Activated CD8-positive, alpha-beta T cell treated with anti-CD3 and anti-CD28 coated beads for 36 hours (primary cell): ENCODE results near the gene ST3GAL3. TPM values are rescaled to one million over a fixed set of nuclear protein-coding genes. Genes with fewer than 3 reads are reported as not detected.

Source experiments
- ATAC-seq: fragments of 200-7000 bp; cut with Tn5 transposase; one replicate; pipeline ENCODE4 v1.10.0; 2021; ENCODE audit warnings: mild to moderate bottlenecking, moderate library complexity
- CTCF ChIA-PET: fragments of 350-600 bp; sonication (Branson Sonifier 250); formaldehyde crosslinking; loops from one replicate; lab custom pipeline; 2021; ENCODE audit warnings: antibody characterized with exemption; lab: Charles Lee
- POLR2A ChIA-PET: fragments of 350-600 bp; sonication (Branson Sonifier 250); formaldehyde crosslinking; loops from one replicate; lab custom pipeline; 2021; ENCODE audit warnings: antibody characterized with exemption; lab: Charles Lee
- DNase-seq: peaks from one replicate; pipeline ENCODE4 v3.0.0-alpha.2; 2020
- H3K27ac Mint-ChIP-seq: one replicate; pipeline ENCODE4 v1.8.0; 2021; ENCODE audit warnings: mild to moderate bottlenecking, mixed read lengths
- H3K27me3 Mint-ChIP-seq: one replicate; pipeline ENCODE4 v1.8.0; 2021; ENCODE audit warnings: mixed read lengths
- H3K36me3 Mint-ChIP-seq: one replicate; pipeline ENCODE4 v1.8.0; 2021; ENCODE audit warnings: low read depth, mixed read lengths
- H3K4me1 Mint-ChIP-seq: one replicate; pipeline ENCODE4 v1.8.0; 2021; ENCODE audit warnings: low read depth, mixed read lengths
- H3K4me3 Mint-ChIP-seq: one replicate; pipeline ENCODE4 v1.8.0; 2021; ENCODE audit warnings: mild to moderate bottlenecking, moderate library complexity, mixed read lengths
- H3K9me3 Mint-ChIP-seq: one replicate; pipeline ENCODE4 v1.8.0; 2021; ENCODE audit warnings: mixed read lengths
- CTCF ChIP-seq: fragments of 200-600 bp; IDR thresholded peaks from one replicate; pipeline ENCODE4 v1.8.0; 2022; ENCODE audit warnings: antibody characterized with exemption, mild to moderate bottlenecking
- intact Hi-C: fragments of 100-400 bp; cut with micrococcal nuclease; formaldehyde crosslinking; loops from one replicate; pipeline ENCODE4 v1.10.0; 2022
- total RNA-seq, 2 experiments: library from RNA; stranded (reverse); gene quantifications; one replicate each; pipeline ENCODE4 v1.2.3, GENCODE V29; 2021

Gene ST3GAL3
- total RNA-seq, 2 experiments from 2014 or later: 14.5 to 20.0 TPM

DNA sequence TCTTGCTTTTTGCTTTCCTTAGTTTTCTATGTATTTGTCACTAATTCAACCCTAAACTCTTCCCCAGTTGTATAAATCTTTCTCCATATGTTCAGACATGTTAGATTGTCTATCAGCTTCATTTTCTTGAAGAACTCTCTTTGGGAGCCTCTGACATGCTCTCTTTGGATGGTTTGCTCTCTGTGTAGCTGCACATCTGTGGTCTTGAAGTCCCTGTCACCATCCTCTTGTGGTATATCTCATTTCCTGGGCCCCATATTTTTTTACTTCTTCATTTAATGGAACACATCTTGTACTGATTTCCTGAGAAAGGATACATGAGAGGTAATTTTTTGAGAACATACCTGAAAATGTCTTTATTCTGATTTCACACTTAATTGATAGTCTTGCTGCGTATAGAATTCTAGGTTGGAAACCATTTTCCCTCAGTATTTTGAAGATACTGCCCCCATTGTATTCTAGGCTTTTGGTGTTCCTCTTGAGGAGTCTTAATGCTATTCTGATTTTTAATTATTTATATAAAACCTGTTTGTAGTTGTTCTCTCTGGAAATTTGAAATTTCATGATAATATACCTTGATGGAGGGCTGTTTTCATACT is 72.6 kb downstream of the ST3GAL3 start:
- H3K4me3 Mint-ChIP-seq: no peak overlapping the region
- no peak for TF ChIP-seq CTCF
- CTCF ChIA-PET: interaction anchor here (1.5 kb wide), 1 partner anchor 155 kb away, joined by 4 read pairs; no protein-coding TSS in a partner anchor

GRCh38 chr1:43781574-43781973 is 74.2 kb downstream of the ST3GAL3 start:
- H3K4me3 Mint-ChIP-seq: no peak overlapping the region
- H3K27me3 Mint-ChIP-seq: no peaks in the 10 kb centered on the region
- ChIA-PET CTCF (no interaction called here), POLR2A (no interaction called here)
- ATAC-seq (no peak), DNase-seq (no peak)
- no peak overlapping the region for H3K27ac Mint-ChIP-seq
- no peak for TF ChIP-seq CTCF
- peaks cover 29% of the 10 kb centered on the region for H3K36me3 Mint-ChIP-seq
- H3K9me3 Mint-ChIP-seq: peaks cover 17% of the 10 kb centered on the region
- peaks cover 17% of the 10 kb centered on the region for H3K4me1 Mint-ChIP-seq
- intact Hi-C loops: no loop called here

More for the DNA sequence above, 72.6 kb downstream of the ST3GAL3 start:
- intact Hi-C loops: no loop called here
- peaks cover 32% of the 10 kb centered on the region for H3K36me3 Mint-ChIP-seq
- H3K9me3 Mint-ChIP-seq: peaks cover 17% of the 10 kb centered on the region
- no peaks in the 10 kb centered on the region for H3K27me3 Mint-ChIP-seq
- H3K27ac Mint-ChIP-seq: no peak overlapping the region
- peaks cover 17% of the 10 kb centered on the region for H3K4me1 Mint-ChIP-seq
- POLR2A ChIA-PET: no interaction called here
- DNase-seq (no peak), ATAC-seq (no peak)

GRCh38 chr1:43783096-43783670 is 75.8 kb downstream of the ST3GAL3 start:
- no peak for TF ChIP-seq CTCF
- POLR2A ChIA-PET: no interaction called here
- intact Hi-C loops: no loop called here

DNA sequence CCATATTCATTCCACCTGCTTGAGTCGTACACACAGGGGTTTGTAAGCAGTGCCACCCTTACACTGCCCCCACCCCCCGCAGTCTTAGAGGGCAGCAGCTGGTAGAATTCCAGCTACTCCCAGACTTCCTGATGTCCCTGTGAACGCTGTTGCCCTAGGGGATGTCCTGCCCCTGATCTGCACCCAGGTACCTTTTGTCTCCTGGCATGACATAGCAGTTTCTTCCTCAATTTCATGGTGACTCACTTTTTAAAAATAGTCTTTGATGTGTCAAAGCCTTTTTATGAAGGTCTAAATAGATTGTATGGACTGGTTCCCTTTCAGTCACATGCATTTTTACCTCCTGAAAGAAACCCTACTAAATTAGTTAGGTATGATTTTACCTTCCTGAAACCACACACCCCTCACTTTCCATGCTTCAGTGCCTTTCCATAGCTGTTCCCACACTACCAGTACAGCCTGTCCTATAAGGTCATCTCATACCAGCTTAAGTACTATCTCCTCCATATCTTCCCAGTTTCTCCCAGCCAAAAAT is 76.4 kb downstream of the ST3GAL3 start:
- intact Hi-C loops: no loop called here
- CTCF ChIA-PET: interaction anchor here (0.8 to 2.0 kb wide), 2 partner anchors 117 to 151 kb away, joined by 3 to 10 read pairs; no protein-coding TSS in a partner anchor
- H3K36me3 Mint-ChIP-seq: peaks cover 20% of the 10 kb centered on the region
- H3K9me3 Mint-ChIP-seq: peaks cover 10% of the 10 kb centered on the region
- peaks cover 17% of the 10 kb centered on the region for H3K4me1 Mint-ChIP-seq
- ATAC-seq (no peak), DNase-seq (no peak)
- POLR2A ChIA-PET: no interaction called here
- no peak overlapping the region for H3K4me3 Mint-ChIP-seq
- H3K27ac Mint-ChIP-seq: no peak overlapping the region
- no peaks in the 10 kb centered on the region for H3K27me3 Mint-ChIP-seq
- no peak for TF ChIP-seq CTCF

More at GRCh38 chr1:43783096-43783670, 75.8 kb downstream of the ST3GAL3 start:
- no peaks in the 10 kb centered on the region for H3K27me3 Mint-ChIP-seq
- no peak for DNase-seq
- no peak overlapping the region for H3K27ac Mint-ChIP-seq
- H3K4me3 Mint-ChIP-seq: no peak overlapping the region
- H3K9me3 Mint-ChIP-seq: peaks cover 11% of the 10 kb centered on the region
- no peak for ATAC-seq
- CTCF ChIA-PET: interaction anchor here (2.0 kb wide), 1 partner anchor 152 kb away, joined by 10 read pairs; no protein-coding TSS in a partner anchor
- H3K4me1 Mint-ChIP-seq: peaks cover 17% of the 10 kb centered on the region
- H3K36me3 Mint-ChIP-seq: peaks cover 20% of the 10 kb centered on the region
